ENCODE results near the gene SLC6A8.
"Not testable (repeated sequence)": the region's sequence is repeated elsewhere in the genome, so short reads cannot be mapped to it uniquely, and the experiment has no call there.

SLC6A8 gene

DNA sequence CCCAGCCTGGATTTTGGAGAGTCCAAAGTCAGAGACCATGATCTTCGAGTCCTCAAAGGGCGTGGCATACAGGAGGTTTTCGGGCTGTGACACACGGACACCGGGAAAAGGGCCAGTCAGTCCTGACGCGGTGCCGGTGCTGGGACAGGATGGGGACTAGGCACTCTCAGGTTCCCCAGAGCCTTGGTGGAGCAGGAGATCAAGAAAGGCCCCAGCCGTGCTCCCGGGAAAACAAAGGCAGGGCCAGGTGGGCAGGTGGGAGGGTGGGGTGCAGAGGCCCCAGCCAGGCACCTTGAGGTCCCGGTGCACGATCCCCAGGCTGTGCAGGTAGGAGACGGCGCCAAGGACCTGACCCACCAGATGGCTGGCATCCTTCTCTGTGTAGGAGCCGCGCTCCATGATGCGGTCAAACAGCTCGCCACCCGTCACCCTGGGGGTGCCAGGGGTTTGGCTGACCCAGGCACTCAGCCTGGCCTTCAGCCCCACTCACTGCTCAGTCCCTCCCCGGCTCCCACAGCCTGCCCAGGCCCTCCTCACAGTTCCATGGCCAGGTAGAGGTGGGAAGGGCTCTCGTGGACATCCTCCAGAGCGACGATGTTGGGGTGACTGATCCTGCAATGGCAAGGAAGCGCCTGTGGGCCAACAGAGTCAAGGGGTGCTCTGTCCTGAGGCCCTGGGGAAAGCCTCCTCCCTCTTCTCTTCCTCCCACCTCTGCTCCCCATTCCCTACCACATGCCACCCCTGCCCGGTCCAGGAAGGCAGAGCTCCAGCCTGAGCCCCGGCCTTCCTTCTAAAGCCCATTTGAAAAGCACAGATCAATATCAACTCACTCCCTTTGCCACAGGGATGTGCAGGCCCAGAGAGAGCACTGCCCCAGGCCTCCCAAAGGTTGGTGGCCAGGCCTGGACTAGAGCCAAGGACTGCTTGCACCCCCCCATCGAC, 15.9 kb upstream of the SLC6A8 start:
- FAIRE-seq: no peak
- no peak for DNase-seq (ENCODE audit: low spot score)

GRCh38 chrX:153672531-153673427, 14.9 kb upstream of the SLC6A8 start:
- no peak for DNase-seq (ENCODE audit: low spot score)

DNA sequence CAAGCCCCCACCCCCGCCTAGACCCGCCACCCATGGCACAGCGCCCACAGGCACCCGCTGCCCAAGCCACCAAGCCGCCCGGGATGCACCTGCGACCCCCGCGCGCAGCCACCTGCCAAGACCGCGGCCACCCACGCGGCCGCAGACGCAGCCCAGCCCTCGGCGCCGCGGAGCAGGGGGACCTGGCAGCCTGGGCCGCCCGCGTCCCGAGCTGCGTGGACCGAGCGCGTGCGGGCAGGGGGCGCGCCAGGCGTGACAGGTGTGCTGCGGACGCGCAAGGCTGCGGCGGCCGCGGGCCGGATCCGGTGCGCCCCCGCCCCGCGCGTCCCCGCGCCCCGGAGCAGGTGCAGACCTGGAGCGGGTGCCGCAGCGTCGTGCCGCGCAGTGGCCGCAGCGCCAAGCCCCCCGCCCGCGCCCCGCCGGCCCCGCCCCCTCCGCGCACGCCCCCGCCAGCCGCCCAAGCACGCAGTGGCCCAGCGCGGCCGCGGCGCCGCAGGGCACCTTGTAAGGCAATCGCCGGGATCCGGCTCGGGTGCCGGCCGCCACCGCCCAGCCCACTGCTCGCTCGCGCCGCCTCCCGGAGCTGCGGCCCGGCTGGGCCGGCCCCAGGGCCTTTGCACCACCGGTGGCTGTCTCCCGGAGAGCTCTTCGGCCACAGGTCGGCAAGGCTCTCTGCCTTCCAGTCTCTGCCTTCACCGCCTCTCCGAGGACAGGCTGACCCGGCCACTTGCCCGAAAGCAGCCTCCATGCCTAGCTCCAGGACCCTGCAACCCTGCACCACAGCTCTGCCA, 14.1 kb upstream of the SLC6A8 start, which contains the start of gene PNCK:
TSS of gene PNCK (minus strand) at position 386 of the 791 bp plus-strand sequence. CDS start 737 bp downstream, outside the sequence.
- DNase-seq (ENCODE audit: low spot score) (no peak), FAIRE-seq (no peak)

More at GRCh38 chrX:153672531-153673427, 14.9 kb upstream of the SLC6A8 start:
- FAIRE-seq: no peak

DNA sequence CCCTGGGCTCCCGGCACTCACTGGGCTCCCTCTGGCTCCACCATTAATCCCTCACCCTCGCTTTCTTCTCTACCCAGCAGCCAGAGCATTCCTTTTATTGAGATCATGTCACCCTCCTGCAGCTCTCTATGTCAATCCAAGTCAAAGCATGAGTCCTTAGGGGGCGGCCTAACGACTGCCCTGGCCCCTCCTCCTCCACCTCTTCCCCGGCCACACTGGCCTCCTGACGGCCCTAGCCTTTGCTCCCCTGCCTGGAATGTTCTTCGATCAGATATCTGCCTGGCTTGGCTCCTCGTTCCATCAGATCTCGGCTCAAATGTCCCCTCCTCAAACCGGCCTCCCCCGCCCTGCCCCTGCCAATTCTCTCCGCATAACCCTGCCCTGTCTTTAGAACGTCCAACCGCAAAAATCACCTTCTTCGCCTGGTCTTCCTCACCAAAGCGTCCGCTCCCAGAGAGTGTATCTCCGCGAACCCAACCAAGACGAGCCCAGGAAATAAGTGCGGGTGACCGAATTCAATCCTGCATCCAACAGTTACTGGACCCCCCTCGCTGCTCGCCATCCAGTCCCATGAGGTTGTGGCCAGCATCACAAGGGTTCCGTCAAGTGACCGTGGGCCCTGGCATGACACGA, 13.4 kb upstream of the SLC6A8 start:
- FAIRE-seq (no peak), DNase-seq (ENCODE audit: low spot score) (no peak)

DNA sequence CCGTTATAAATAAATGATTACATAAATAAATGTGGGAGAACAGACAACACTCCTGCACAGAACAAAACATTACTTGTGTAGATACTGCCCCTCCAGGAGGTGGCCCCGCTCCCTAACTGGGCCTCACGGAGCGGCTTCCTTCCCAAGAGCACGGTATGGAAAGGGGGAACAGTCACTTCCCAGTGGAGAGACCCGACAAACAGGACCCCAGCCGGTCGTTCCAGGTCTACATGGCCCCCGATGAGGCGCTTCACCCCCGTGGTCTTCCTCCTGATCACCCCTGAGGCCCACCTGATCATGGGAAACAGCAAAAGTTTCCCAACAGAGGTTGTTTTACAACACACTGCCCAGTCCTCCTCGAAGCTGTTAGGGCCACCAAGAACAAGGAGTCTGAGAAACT, 6.6 kb upstream of the SLC6A8 start:
- DNase-seq (ENCODE audit: low spot score): no peak
- FAIRE-seq: no peak

GRCh38 chrX:153683486-153683885, 4.2 kb upstream of the SLC6A8 start:
- not testable (repeated sequence) for DNase-seq (ENCODE audit: low spot score); FAIRE-seq

DNA sequence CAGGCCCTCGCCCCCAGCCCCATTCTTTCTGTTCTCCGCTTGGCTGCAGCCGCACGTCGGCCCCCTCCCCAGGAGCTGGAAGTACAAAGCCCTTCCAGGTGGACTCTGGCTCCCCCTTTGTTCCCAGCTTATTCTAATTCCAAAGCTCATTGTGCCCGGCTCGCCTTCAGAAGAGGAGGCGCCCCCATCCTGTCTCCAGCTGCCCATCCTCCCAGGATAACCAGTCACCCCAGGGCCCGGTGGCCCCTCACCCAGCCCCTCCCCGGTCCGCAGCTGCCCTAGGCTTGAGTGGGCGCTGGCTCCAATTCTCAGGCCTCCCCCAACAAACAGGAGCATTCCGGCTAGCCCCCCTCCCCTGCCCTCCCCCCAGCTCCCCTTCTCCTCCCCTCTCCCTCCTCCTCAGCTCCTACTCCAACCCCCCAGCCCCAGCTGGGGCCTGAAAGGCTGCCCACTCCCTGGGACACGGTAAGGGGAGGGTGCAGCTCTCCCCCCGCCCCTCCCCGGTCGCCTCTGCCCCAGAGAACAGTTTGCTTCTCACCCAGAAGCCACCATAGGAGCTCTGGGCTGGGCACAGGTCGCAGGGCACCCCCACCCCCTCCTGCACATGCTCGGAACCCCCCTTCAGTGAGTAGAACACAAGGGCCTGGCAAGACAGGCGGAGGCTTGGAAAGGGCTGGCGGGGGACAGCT, 3.1 kb upstream of the SLC6A8 start:
- DNase-seq (ENCODE audit: low spot score) (no peak), FAIRE-seq (no peak)

- no peak for FAIRE-seq
- no peak for DNase-seq (ENCODE audit: low spot score)
Measured at GRCh38 chrX:153685156-153685536, 2.6 kb upstream of the SLC6A8 start.

DNA sequence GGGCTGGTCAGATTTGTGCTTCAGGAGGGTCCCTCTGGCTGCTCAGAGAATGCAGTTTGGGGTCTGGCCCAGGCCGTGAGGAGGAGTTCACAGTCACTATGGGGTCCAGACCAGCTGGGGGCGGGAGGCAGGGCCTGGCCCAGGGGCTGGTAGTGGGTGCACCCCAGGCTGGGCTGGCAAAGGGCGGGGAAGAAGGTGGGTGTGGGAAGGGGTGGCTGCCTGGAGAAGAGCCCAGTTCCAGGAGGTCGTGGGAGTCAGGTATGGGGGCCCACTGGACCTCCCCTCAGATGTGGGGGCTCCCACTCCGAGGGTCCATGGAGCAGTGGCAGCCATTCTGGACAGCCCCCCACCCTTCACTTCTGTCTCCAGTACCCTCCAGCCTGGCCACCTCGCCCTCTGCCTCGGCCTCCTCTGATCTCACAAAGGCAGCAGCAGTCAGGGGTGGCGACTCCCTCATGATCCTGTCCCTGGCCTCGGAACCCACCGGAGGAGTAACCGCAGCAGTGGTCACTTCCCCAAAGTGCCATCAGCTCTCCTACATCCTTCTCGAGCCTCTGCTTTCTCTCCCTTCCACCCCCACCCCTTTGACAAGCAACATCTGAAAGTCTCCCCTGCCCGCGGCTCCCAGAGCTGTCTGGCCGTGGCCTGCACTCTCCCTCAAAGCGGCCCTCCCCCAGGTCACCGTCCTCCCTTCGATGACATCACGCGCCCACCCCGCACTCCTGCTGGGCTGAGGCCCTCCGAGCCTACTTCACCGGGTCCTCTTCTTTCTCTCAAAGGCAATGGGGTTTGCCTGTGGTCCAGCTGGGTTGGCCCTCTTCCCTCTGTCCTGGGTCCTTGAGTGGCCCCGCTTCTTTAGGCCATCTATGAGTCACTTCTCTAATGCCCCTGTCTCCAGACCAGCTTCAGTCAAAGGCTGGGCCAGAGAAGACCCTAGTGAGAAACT, 1.7 kb upstream of the SLC6A8 start:
- FAIRE-seq (no peak), DNase-seq (ENCODE audit: low spot score) (no peak)

- no peak for FAIRE-seq
- DNase-seq (ENCODE audit: low spot score): no peak
Measured at GRCh38 chrX:153686711-153687110, 1.0 kb upstream of the SLC6A8 start.

DNA sequence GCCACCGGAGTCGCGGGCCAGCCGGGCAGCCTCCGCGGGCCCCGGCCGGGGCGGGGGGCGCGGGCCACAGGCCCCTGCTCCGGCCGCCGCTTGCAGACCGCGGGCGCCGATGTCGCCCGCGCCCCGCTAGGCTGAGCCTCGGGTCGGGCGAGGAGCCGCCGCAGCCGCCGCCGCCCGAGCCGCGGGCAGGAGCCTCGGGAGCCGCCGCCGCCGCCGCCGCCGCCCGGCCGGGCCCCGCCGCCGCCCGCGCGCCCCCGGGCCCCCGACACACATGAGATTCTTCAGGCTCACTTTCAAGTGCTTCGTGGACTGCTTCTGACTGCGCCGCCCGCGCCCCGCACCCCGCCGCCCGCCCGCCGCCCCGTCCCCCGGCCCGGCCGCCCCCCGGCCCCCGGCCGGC, 345 bp downstream of the SLC6A8 start:
- FAIRE-seq (no peak), DNase-seq (ENCODE audit: low spot score) (no peak)

- FAIRE-seq (no peak), DNase-seq (ENCODE audit: low spot score) (no peak)
Measured at GRCh38 chrX:153688506-153688905, 780 bp downstream of the SLC6A8 start.

- no peak for FAIRE-seq
- DNase-seq (ENCODE audit: low spot score): peak; percentile 27
Measured at GRCh38 chrX:153688911-153689590, 1.3 kb downstream of the SLC6A8 start.

DNA sequence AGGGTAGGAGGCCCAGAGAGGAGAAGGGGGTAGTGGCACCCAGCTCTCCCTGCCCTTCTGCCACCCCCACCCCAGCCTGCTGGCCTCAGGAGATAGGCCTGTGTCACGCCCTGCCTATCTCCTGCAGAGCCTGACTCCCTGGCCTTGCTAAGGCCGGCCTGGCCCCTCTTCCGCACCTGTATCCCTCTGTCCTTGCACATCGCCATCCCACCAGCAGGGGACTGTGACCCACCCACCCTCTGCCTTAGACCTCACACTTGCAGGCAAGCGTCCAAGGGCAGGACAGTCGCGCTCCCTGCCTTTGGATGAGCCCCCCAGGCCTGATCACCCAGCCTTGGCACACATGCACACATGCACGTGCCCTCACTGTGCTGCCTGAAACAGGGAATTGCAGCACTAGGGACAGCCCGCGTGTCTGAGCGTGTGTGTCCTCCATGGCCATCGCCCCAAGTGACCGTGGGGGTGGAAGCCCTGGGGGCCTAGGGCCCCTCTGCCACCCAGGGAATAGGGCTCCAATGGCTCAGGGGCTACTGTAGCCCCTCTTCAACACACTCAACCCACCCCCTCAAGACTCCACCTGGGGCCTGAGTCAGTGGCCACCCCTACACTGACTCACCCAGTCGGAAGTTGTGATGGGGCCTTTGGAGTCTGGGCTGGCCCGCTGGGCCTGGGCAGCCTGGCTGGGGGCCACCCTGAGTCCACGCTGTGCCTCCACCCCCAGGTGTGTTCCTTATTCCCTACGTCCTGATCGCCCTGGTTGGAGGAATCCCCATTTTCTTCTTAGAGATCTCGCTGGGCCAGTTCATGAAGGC, 2.1 kb downstream of the SLC6A8 start:
- DNase-seq (ENCODE audit: low spot score): peak; percentile 8
- FAIRE-seq: no peak

DNA sequence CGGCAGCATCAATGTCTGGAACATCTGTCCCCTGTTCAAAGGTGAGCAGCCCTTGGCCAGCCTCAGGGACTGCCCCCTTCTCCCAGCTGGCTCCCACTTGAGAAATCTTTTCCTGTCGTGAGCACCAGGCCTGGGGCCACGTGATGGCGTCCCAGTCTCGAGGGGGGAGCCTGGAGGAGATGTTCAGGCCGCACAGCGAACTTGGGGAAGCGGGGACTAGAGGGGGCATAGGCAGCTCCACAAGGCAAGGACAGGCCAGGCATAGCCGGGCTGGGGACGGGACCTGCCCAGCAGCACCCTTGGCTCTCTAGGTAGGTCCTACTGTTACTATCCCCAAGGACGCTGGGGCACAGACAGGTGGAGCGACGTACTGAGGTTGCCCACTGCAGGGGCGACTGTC, 2.7 kb downstream of the SLC6A8 start:
- FAIRE-seq (no peak), DNase-seq (ENCODE audit: low spot score) (no peak)

DNA sequence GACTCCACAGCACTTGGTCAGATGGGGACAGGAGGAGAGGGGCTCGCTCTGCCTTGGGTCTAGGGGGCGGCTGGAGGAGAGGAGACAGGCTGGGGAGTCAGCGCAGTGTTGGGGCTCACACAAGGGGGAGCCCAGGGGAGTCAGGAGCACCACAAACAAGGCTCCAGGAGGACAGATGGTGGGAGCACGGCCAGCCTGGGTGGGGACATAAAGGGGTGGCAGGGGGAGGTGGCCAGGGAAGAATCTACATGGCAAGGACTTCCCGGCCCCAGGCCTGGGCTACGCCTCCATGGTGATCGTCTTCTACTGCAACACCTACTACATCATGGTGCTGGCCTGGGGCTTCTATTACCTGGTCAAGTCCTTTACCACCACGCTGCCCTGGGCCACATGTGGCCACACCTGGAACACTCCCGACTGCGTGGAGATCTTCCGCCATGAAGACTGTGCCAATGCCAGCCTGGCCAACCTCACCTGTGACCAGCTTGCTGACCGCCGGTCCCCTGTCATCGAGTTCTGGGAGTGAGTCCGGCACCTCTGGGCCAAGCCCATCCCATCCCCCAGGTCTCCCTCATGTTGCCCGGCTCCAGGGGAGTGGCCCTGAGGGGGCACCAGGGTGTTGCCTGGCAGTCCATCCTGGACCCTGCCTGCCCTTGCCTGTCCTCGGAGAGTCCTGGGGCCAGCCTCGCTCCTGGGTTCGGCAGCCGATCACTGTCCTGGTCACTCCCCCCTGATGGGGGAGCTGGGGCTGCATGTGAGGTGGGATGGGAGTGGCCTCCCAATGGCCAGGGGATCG, 3.5 kb downstream of the SLC6A8 start:
- not testable (repeated sequence) for FAIRE-seq; DNase-seq (ENCODE audit: low spot score)

DNA sequence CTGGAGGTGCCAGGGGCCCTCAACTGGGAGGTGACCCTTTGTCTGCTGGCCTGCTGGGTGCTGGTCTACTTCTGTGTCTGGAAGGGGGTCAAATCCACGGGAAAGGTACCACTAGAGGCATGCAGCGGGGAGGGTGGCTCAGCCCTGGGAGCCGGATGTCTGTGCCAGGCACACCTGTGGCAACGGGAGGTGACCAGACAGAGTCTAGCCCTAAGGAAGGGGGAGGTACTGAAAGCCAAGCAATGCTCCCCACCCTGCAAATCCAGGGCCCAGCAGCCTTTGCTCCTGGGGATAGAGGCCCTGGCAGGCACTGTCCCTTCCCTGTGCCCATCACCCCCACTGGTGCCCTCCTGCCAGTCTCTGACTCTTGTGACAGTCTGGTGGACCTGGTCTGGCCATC, 4.3 kb downstream of the SLC6A8 start:
- FAIRE-seq (no peak), DNase-seq (ENCODE audit: low spot score) (no peak)
